ENCODE results near the gene PWWP2B.

PWWP2B gene

DNA sequence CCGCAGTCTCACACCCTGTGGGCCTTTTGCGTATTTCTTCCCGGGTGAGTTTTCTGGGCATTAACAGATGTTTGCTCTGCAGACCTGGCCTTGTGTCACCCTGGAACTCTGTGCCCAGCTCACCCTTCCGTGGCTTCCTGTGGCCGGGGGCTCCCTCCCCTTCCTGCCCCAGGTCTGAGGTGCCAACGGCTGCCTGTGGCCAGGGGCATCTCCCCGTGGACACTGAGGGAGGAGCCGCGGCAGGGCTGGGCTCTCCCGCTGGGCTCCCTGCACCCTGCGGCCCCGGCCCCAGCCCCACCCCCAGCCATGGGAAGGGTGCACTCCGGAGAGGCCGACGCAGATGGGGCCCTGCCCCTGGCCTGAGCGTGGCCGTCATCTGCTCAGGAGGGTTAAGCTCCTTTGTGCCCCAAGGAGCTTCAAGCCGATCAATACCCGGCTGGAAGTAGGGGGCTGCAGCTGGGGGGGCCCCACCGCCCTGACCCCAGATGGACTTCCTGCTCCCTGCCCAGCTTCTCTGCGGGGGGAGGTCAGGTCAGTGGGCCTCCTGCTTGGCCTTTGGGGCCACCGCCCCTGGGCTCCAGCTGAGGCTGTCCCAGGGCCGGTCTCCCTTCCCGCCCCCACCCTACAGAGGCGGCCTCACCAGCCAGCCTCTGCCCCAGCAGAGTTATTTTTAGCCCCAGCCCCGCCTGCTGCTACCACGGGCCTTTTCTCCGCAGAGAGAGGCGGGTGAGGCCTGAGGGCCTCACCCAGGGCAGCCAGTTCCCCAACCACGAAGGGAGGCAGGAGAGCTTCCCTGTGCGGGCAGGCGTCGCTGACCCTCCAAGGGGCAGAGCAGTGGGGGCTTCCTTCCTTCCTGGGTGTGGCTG, 24.2 kb downstream of the PWWP2B start:
- Histone ChIP-seq H3K27ac (ENCODE audit: poor library complexity, severe bottlenecking) (peak overlapping the region; percentile 38), H3K27me3 (ENCODE audit: insufficient read depth, poor library complexity, severe bottlenecking) (no peaks in the 10 kb centered on the region), H3K4me3 (ENCODE audit: severe bottlenecking) (no peak overlapping the region), H3K4me1 (ENCODE audit: insufficient read depth, poor library complexity, severe bottlenecking) (peaks cover 32% of the 10 kb centered on the region), H3K36me3 (ENCODE audit: low read depth) (no peaks in the 10 kb centered on the region), H3K9me3 (ENCODE audit: severe bottlenecking) (no peaks in the 10 kb centered on the region)
- DNase-seq (ENCODE audit: low spot score): no peak
- TF ChIP-seq, protein P1, sequence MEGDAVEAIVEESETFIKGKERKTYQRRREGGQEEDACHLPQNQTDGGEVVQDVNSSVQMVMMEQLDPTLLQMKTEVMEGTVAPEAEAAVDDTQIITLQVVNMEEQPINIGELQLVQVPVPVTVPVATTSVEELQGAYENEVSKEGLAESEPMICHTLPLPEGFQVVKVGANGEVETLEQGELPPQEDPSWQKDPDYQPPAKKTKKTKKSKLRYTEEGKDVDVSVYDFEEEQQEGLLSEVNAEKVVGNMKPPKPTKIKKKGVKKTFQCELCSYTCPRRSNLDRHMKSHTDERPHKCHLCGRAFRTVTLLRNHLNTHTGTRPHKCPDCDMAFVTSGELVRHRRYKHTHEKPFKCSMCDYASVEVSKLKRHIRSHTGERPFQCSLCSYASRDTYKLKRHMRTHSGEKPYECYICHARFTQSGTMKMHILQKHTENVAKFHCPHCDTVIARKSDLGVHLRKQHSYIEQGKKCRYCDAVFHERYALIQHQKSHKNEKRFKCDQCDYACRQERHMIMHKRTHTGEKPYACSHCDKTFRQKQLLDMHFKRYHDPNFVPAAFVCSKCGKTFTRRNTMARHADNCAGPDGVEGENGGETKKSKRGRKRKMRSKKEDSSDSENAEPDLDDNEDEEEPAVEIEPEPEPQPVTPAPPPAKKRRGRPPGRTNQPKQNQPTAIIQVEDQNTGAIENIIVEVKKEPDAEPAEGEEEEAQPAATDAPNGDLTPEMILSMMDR (IDR thresholded peaks at IDR 0.05; ENCODE audit: poor library complexity, severe bottlenecking): no peak
- peak; percentile 71 for ATAC-seq (ENCODE audit: low read depth)

DNA sequence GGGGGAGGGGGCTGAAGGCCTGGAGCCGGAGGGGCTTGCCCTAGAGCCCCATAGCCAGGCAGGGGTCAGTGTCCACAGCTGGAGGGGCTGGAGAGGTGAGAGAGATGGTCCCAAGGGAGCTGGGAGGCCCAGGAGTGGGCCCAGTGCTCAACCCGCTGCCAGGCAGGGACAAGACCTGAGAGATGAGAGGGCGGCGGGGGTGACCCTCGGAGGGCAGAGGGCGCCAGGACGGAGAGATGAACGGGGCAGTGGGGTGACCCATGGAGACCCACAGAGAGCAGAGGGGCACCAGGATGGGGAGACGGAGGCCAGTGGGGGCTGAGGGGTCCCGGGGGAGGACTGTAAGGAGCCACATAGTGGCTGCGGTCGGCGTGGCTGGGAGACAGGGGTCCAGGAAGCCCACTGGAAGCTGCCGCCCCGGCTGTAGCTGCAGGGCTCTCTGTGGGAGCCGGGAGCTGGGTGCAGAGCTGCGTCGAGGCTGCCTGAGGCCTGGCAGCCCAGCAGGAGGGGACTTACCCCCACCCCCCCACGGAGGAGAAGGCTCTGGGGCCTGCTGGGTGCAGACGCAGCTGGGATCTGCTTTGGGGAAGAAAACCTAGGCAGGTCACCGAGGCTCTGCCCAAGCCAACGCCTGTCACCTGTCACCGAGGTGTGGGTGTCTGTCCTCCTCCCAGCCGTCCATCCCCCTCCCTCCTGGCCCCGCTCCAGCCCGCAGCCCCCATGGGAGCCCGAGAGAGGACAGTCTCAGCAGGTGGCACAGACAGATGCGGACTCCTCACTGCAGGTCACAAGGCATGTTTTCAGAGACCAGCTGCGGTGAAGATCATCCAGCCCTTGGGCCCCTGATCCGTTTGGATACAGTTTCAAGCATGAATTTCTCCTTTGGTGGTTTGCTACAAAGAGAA, 25.1 kb downstream of the PWWP2B start:
- DNase-seq (ENCODE audit: low spot score) (no peak), ATAC-seq (ENCODE audit: low read depth) (no peak)
- Histone ChIP-seq H3K27me3 (ENCODE audit: insufficient read depth, poor library complexity, severe bottlenecking) (no peaks in the 10 kb centered on the region), H3K36me3 (ENCODE audit: low read depth) (no peaks in the 10 kb centered on the region), H3K9me3 (ENCODE audit: severe bottlenecking) (no peaks in the 10 kb centered on the region), H3K4me1 (ENCODE audit: insufficient read depth, poor library complexity, severe bottlenecking) (peaks cover 32% of the 10 kb centered on the region), H3K4me3 (ENCODE audit: severe bottlenecking) (no peak overlapping the region), H3K27ac (ENCODE audit: poor library complexity, severe bottlenecking) (peak overlapping the region; percentile 38)
- TF ChIP-seq, protein P1 (IDR thresholded peaks at IDR 0.05; ENCODE audit: poor library complexity, severe bottlenecking): no peak

DNA sequence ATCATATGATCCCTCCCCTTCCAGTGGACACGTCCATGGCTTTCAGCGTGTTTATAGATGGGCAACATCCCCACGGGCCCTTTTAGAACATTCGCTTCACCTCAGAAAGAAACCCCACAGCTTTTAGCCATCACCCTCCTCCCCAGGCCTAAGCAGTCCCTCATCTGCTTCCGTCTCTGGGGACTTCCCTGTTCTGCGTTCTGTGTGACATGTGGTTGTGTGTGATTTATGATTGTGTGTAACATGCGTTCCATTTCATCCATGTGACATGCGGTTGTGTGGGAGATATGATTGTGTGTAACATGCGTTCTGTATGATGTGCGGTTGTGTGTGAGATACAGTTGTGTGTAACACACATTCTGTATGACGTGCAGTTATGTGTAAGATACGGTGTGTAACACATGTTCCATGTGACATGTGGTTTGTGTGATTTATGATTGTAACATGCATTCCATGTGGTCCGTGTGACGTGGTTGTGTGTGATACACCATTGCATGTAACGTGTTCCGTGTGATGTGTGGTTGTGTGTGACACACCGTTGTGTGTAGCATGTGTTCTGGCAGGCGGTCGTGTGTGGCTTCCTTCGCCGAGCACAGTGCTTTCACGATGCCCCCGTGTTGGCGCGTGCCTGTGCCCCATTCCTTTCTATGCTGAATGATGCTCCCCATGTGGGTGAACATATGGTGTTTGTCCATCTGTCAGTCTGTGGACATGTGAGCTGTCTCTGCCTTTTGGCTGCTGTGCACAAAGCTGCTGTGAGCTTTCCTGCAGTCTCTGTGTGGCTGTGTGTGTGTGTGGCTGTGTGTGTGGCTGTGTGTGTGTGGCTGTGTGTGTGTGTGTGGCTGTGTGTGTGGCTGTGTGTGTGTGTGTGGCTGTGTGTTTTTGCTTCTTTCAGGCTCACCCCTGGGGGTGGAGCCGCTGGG, 26.2 kb downstream of the PWWP2B start:
- DNase-seq (ENCODE audit: low spot score) (no peak), ATAC-seq (ENCODE audit: low read depth) (no peak)
- no peaks in the 10 kb centered on the region for H3K9me3 ChIP-seq (ENCODE audit: severe bottlenecking)
- H3K4me3 ChIP-seq (ENCODE audit: severe bottlenecking): no peak overlapping the region
- H3K27ac ChIP-seq (ENCODE audit: poor library complexity, severe bottlenecking): no peak overlapping the region
- H3K27me3 ChIP-seq (ENCODE audit: insufficient read depth, poor library complexity, severe bottlenecking): no peaks in the 10 kb centered on the region
- TF ChIP-seq, protein P1 (IDR thresholded peaks at IDR 0.05; ENCODE audit: poor library complexity, severe bottlenecking): no peak
- H3K4me1 ChIP-seq (ENCODE audit: insufficient read depth, poor library complexity, severe bottlenecking): peaks cover 30% of the 10 kb centered on the region
- H3K36me3 ChIP-seq (ENCODE audit: low read depth): no peaks in the 10 kb centered on the region

DNA sequence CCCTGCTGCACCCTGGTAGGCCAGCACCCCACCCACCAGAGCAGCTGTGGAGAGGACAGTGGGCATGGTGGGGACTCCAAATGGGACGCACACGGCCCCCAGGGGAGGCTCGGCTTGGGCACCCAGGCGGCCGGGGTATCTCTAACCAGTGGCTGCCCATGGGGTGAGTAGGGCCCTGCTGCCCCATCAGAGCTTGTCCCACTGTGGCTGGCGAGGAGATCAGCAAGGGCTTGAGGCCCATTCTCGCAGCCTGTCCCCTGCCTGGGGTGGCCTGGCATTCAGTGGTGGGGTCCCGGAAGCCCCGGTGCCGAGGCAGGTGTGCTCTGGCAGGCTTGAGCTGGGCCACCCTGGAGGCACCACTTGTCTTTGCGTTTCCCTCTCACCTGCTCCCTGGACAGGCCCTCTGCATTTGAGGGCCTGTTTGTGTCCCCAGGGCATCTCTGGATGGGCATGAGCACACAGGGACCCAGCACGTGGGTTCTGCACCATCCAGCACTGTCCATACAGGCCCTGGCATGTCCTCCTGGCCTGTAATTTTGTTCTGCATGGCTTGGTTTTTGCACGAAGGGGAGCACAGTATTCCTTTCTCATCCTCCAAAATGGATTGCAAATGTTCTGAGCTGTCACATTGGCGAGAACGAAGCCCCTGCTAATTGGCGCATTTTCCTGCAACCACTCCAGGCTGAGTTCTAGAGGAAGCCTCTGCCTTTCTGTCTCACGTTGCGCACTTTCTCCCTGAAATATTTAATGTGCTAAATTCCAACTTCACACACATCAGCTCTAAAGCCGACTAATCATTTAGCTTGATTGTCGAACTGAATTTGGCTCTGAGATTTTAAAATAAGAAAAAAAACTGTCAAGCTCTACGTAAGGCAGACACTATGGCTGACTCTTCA, 27.2 kb downstream of the PWWP2B start:
- no peak; the same call in 2 of the 3 replicates for ATAC-seq (ENCODE audit: low read depth)
- Histone ChIP-seq H3K9me3 (ENCODE audit: severe bottlenecking) (no peaks in the 10 kb centered on the region), H3K4me3 (ENCODE audit: severe bottlenecking) (no peak overlapping the region), H3K36me3 (ENCODE audit: low read depth) (no peaks in the 10 kb centered on the region), H3K27me3 (ENCODE audit: insufficient read depth, poor library complexity, severe bottlenecking) (no peaks in the 10 kb centered on the region), H3K27ac (ENCODE audit: poor library complexity, severe bottlenecking) (no peak overlapping the region), H3K4me1 (ENCODE audit: insufficient read depth, poor library complexity, severe bottlenecking) (peaks cover 19% of the 10 kb centered on the region)
- DNase-seq (ENCODE audit: low spot score): no peak
- TF ChIP-seq, protein P1 (IDR thresholded peaks at IDR 0.05; ENCODE audit: poor library complexity, severe bottlenecking): no peak

All from RWPE2 (cell line).